Measurements from ENCODE around the gene SLC39A8. TPM values are rescaled to one million over a fixed set of nuclear protein-coding genes. Genes with fewer than 3 reads are reported as not detected.

The SLC39A8 gene
- total and polyA plus RNA-seq, 9 of the 15 experiments (the other 6 are each of a cell fraction or from before 2014, with no cell fraction given): 8.2 to 30.3 (median 25.0) TPM

DNA sequence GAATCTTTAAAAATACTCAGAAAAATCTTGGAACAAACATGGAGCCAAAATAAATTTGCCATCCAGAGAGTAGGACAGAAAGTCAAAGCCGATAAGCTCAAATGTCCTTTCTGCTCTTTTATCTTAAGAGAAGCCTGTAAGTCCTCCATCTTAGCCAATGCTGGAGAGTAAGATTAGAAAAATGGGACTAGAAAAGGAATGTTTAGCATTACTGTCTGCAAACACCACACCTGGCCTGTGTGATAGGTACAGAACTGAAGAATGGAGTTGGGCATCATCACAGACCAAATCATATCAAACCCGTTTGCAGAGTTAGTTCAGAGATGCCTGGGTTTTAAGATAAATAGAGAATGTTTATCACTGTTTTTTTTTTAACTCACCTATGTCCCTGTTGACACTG lies 10.5 kb upstream of the SLC39A8 start (continued):
- TF ChIP-seq EP300 (IDR thresholded peaks at IDR 0.05; ENCODE audit: low read length) (peak; percentile 77), CBX8 (IDR thresholded peaks at IDR 0.05; ENCODE audit: borderline replicate concordance, extremely low read depth, low read depth, low read length, poor library complexity, severe bottlenecking) (no peak), MTA2 (IDR thresholded peaks at IDR 0.05; ENCODE audit: low read depth) (peak; percentile 90), NFRKB (IDR thresholded peaks at IDR 0.05; ENCODE audit: low read depth) (no peak), ZNF668 (CRISPR knock-in tag; IDR thresholded peaks at IDR 0.05) (no peak), SAFB2 (IDR thresholded peaks at IDR 0.05; ENCODE audit: borderline replicate concordance, low read depth, low read length, severe bottlenecking) (no peak), HES1 (IDR thresholded peaks at IDR 0.05; ENCODE audit: low read depth) (no peak), ZNF274 (IDR thresholded peaks at IDR 0.05; ENCODE audit: borderline replicate concordance, low read depth, low read length) (peak; percentile 30; the same call in 1 of the 2 replicates), DMBX1 (CRISPR knock-in tag; IDR thresholded peaks at IDR 0.05; ENCODE audit: borderline replicate concordance) (0 out of 2 replicates have a peak, but pooled peaks have one; percentile 50), MXI1 (IDR thresholded peaks at IDR 0.05; ENCODE audit: low read depth, low read length) (no peak), KDM1A (IDR thresholded peaks at IDR 0.05) (peak; percentile 80 to 82), POLR2AphosphoS5 (IDR thresholded peaks at IDR 0.05; ENCODE audit: control insufficient read depth, insufficient read depth, low read depth, low read length) (peak; percentile 92), TAL1 (IDR thresholded peaks at IDR 0.05) (peak; percentile 96), HNRNPH1 (optimal IDR thresholded peaks at IDR 0.05; ENCODE audit: low read depth, low read length) (no peak), TEAD4 (IDR thresholded peaks at IDR 0.05; ENCODE audit: low read length) (peak; percentile 98), TEAD4 (CRISPR knock-in tag; IDR thresholded peaks at IDR 0.05; ENCODE audit: borderline replicate concordance) (no peak), CC2D1A (IDR thresholded peaks at IDR 0.05) (peak; percentile 83; the same call in 1 of the 2 replicates), NFIC (IDR thresholded peaks at IDR 0.05) (peak; percentile 88), NCOR1 (IDR thresholded peaks at IDR 0.05) (peak; percentile 93), ZNF696 (CRISPR knock-in tag; conservative IDR thresholded peaks at IDR 0.05) (no peak)
